Measurements from ENCODE around the gene CRX.
A peak's percentile ranks its signal among the peaks of the same experiment; 100 is the strongest.
"Not testable (repeated sequence)": the region's sequence is repeated elsewhere in the genome, so short reads cannot be mapped to it uniquely, and the experiment has no call there.

Gene CRX

DNA sequence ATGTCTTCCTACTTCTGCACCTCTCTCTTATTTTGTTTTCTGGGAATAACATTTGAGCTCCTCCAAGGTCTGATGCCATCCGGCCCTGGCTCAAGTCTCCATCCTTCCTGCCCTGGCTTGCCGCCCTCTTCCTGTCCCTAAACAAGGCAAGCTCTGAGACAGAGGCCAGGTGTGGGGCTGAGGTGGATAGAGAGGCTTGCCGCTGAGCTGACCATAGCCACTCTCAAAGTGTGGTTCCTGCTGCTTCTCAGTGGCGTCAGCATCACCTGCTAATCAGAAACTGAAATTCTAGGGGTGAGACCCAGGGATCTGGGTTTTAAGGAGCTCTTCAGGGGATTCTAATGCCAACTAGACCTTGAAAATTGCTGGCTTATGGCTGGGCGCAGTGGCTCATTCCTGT, 31.3 kb downstream of the CRX start:
- Histone ChIP-seq H3K4me2 (ENCODE audit: low read length, poor library complexity, severe bottlenecking) (no peak overlapping the region), H3K9ac (ENCODE audit: low read length) (no peak overlapping the region), H2BK5ac (ENCODE audit: low read depth, low read length, poor library complexity, severe bottlenecking) (no peak overlapping the region), H3K79me1 (replicated peaks; ENCODE audit: low read length, poor library complexity, severe bottlenecking) (no peaks in the 10 kb centered on the region), H3K4me3 (ENCODE audit: insufficient read depth in 1 of 2, low read depth in 1 of 2, low read length in 2 of 2) (no peak overlapping the region), H2BK15ac (ENCODE audit: low read depth, poor library complexity, severe bottlenecking) (no peak overlapping the region), H4K8ac (ENCODE audit: low read length) (no peak overlapping the region), H2BK120ac (ENCODE audit: low read depth, low read length) (no peak overlapping the region), H3K18ac (ENCODE audit: low read depth in 1 of 2, low read length in 2 of 2) (no peak overlapping the region), H3K27me3 (ENCODE audit: control insufficient read depth in 1 of 2, insufficient read depth in 1 of 2, low read length in 2 of 2) (peaks cover 28 to 66% of the 10 kb centered on the region in 2 experiments), H3K27ac (ENCODE audit: low read length, poor library complexity, severe bottlenecking) (no peak overlapping the region), H2AFZ (ENCODE audit: low read depth, low read length) (no peak overlapping the region), H3K9me3 (ENCODE audit: control insufficient read depth, low read length) (no peaks in the 10 kb centered on the region), H3K4me1 (ENCODE audit: control insufficient read depth, insufficient read depth, low read depth, low read length) (peaks cover 3% of the 10 kb centered on the region), H3K23ac (ENCODE audit: low read length in 2 of 2) (peak overlapping the region in 1 of 2 experiments; percentile 31), H2BK12ac (ENCODE audit: low read length in 2 of 2) (no peak overlapping the region), H3K4ac (ENCODE audit: low read depth in 1 of 2, low read length in 2 of 2) (no peak overlapping the region), H3K14ac (ENCODE audit: low read length in 2 of 2) (no peak overlapping the region), H3K36me3 (ENCODE audit: control insufficient read depth in 1 of 2, insufficient read depth in 2 of 2, low read depth in 1 of 2, low read length in 2 of 2) (no peaks in the 10 kb centered on the region), H2AK5ac (ENCODE audit: low read length, severe bottlenecking) (no peak overlapping the region), H4K91ac (ENCODE audit: low read length) (no peak overlapping the region)
- DNase-seq = no peak
- 83% methylated on average over 5 of the region's 5 CpGs for WGBS

DNA sequence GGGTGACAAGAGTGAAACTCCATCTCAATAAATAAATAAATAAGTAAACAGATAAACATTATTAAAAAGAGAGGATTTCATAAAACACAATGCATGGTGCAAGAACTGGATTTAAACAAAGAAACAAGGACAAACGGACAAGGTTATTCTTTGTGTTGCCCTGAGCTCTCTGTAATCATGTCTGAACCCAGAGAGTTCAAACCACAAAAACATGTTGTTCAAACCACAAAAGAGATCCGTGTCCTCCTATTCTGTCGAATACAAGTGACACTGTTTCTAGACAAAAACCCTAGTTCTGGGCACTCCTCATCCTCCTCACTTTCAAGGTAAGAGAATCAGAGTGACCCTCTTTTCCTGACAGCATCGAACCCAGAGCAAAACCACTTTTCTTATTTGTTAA, 32.7 kb downstream of the CRX start:
- Histone ChIP-seq H3K9me3 (ENCODE audit: control insufficient read depth, low read length) (no peaks in the 10 kb centered on the region), H2BK15ac (ENCODE audit: low read depth, poor library complexity, severe bottlenecking) (no peak overlapping the region), H2BK120ac (ENCODE audit: low read depth, low read length) (no peak overlapping the region), H2AFZ (ENCODE audit: low read depth, low read length) (no peak overlapping the region), H3K27me3 (ENCODE audit: control insufficient read depth in 1 of 2, insufficient read depth in 1 of 2, low read length in 2 of 2) (peaks cover 15 to 57% of the 10 kb centered on the region in 2 experiments), H3K14ac (ENCODE audit: low read length in 2 of 2) (no peak overlapping the region), H2BK5ac (ENCODE audit: low read depth, low read length, poor library complexity, severe bottlenecking) (no peak overlapping the region), H3K18ac (ENCODE audit: low read depth in 1 of 2, low read length in 2 of 2) (no peak overlapping the region), H3K4me1 (ENCODE audit: control insufficient read depth, insufficient read depth, low read depth, low read length) (peaks cover 3% of the 10 kb centered on the region), H3K4ac (ENCODE audit: low read depth in 1 of 2, low read length in 2 of 2) (no peak overlapping the region), H3K36me3 (ENCODE audit: control insufficient read depth in 1 of 2, insufficient read depth in 2 of 2, low read depth in 1 of 2, low read length in 2 of 2) (no peaks in the 10 kb centered on the region), H3K23ac (ENCODE audit: low read length in 2 of 2) (no peak overlapping the region), H3K79me1 (replicated peaks; ENCODE audit: low read length, poor library complexity, severe bottlenecking) (no peaks in the 10 kb centered on the region), H4K8ac (ENCODE audit: low read length) (no peak overlapping the region), H3K27ac (ENCODE audit: low read length, poor library complexity, severe bottlenecking) (no peak overlapping the region), H3K4me3 (ENCODE audit: insufficient read depth in 1 of 2, low read depth in 1 of 2, low read length in 2 of 2) (no peak overlapping the region), H3K4me2 (ENCODE audit: low read length, poor library complexity, severe bottlenecking) (no peak overlapping the region), H2BK12ac (ENCODE audit: low read length in 2 of 2) (no peak overlapping the region), H2AK5ac (ENCODE audit: low read length, severe bottlenecking) (no peak overlapping the region), H4K91ac (ENCODE audit: low read length) (no peak overlapping the region), H3K9ac (ENCODE audit: low read length) (no peak overlapping the region)
- DNase-seq = no peak
- 77% methylated on average over 4 of the region's 4 CpGs for WGBS

DNA sequence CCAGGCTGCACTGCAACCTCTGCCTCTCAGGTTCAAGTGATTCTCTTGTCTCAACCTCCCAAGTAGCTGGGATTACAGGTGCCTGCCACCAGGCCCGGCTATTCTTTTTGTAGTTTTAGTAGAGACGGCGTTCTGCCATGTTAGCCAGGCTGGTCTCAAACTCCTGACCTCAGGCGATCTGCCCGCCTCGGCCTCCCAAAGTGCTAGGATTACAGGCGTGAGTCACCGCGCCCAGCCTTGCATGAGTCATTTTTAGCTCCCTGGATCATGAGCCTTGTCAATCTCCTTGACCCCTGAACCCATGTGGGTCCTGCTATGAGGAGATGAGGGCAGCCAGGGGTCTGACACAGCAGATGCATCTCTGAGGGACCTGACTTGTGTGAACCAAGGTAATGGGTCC, 36.5 kb downstream of the CRX start:
- H2BK5ac ChIP-seq (ENCODE audit: low read depth, low read length, poor library complexity, severe bottlenecking); H2BK12ac ChIP-seq (ENCODE audit: low read length in 2 of 2); H3K18ac ChIP-seq (ENCODE audit: low read depth in 1 of 2, low read length in 2 of 2); H3K9me3 ChIP-seq (ENCODE audit: control insufficient read depth, low read length); H3K4me3 ChIP-seq (ENCODE audit: insufficient read depth in 1 of 2, low read depth in 1 of 2, low read length in 2 of 2); H2AFZ ChIP-seq (ENCODE audit: low read depth, low read length); H2BK15ac ChIP-seq (ENCODE audit: low read depth, poor library complexity, severe bottlenecking); H3K4me2 ChIP-seq (ENCODE audit: low read length, poor library complexity, severe bottlenecking); H3K79me1 ChIP-seq (replicated peaks; ENCODE audit: low read length, poor library complexity, severe bottlenecking); H3K4me1 ChIP-seq (ENCODE audit: control insufficient read depth, insufficient read depth, low read depth, low read length); H3K23ac ChIP-seq (ENCODE audit: low read length in 2 of 2); H4K91ac ChIP-seq (ENCODE audit: low read length); H3K9ac ChIP-seq (ENCODE audit: low read length); H2BK120ac ChIP-seq (ENCODE audit: low read depth, low read length); H4K8ac ChIP-seq (ENCODE audit: low read length); H3K4ac ChIP-seq (ENCODE audit: low read depth in 1 of 2, low read length in 2 of 2); H2AK5ac ChIP-seq (ENCODE audit: low read length, severe bottlenecking); H3K27ac ChIP-seq (ENCODE audit: low read length, poor library complexity, severe bottlenecking); H3K36me3 ChIP-seq (ENCODE audit: control insufficient read depth in 1 of 2, insufficient read depth in 2 of 2, low read depth in 1 of 2, low read length in 2 of 2): not testable (repeated sequence)
- peak overlapping the region in 1 of 2 experiments; percentile 1 for H3K14ac ChIP-seq (ENCODE audit: low read length in 2 of 2)
- peak; percentile 54 for DNase-seq
- peaks cover 4 to 32% of the 10 kb centered on the region in 2 experiments for H3K27me3 ChIP-seq (ENCODE audit: control insufficient read depth in 1 of 2, insufficient read depth in 1 of 2, low read length in 2 of 2)
- WGBS = 54% methylated on average over 9 of the region's 9 CpGs

DNA sequence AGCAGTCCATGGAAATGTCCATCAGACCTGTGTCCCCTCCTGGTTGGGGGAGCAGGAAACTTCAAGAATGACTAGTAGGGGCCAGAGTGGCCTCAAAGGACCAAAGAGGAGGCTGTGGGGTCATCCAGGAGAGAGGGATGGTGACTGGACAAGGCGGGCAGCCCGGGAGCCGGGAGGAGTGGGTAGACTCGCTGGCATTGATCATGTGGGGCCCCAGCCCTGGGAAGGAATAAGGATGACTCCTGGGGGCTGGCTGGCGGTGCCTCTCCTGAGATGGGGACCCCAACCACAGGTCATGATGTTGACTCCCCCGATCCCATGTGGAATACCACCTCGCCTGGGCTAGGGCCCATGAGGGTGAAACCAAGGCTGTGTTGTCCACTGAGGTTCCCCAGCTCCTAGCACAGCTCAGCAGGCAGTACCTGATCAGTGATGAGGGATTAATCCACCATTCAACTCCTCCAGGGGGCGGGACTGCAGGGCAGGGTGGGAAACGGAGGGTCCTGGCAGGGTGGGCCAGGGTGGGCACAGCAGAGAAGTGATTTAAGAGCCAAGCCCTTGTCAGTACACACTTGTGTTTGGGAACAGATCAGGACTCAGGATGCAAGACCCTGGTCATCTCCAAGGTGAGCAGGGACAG, 37.0 kb downstream of the CRX start, which contains the start of gene TPRX2:
TPRX2 (plus strand) TSS at position 590 of the 640 bp plus-strand sequence; CDS start at position 602, 12 bp downstream.
- H2BK12ac ChIP-seq (ENCODE audit: low read length in 2 of 2); H4K8ac ChIP-seq (ENCODE audit: low read length); H3K4me1 ChIP-seq (ENCODE audit: control insufficient read depth, insufficient read depth, low read depth, low read length); H3K23ac ChIP-seq (ENCODE audit: low read length in 2 of 2); H2AFZ ChIP-seq (ENCODE audit: low read depth, low read length); H2BK5ac ChIP-seq (ENCODE audit: low read depth, low read length, poor library complexity, severe bottlenecking); H3K18ac ChIP-seq (ENCODE audit: low read depth in 1 of 2, low read length in 2 of 2); H2BK120ac ChIP-seq (ENCODE audit: low read depth, low read length); H3K9ac ChIP-seq (ENCODE audit: low read length); H3K27ac ChIP-seq (ENCODE audit: low read length, poor library complexity, severe bottlenecking); H2BK15ac ChIP-seq (ENCODE audit: low read depth, poor library complexity, severe bottlenecking); H3K4me2 ChIP-seq (ENCODE audit: low read length, poor library complexity, severe bottlenecking); H3K36me3 ChIP-seq (ENCODE audit: control insufficient read depth in 1 of 2, insufficient read depth in 2 of 2, low read depth in 1 of 2, low read length in 2 of 2); DNase-seq; H3K4me3 ChIP-seq (ENCODE audit: insufficient read depth in 1 of 2, low read depth in 1 of 2, low read length in 2 of 2); H3K4ac ChIP-seq (ENCODE audit: low read depth in 1 of 2, low read length in 2 of 2); H2AK5ac ChIP-seq (ENCODE audit: low read length, severe bottlenecking); H3K79me1 ChIP-seq (replicated peaks; ENCODE audit: low read length, poor library complexity, severe bottlenecking); H3K9me3 ChIP-seq (ENCODE audit: control insufficient read depth, low read length): not testable (repeated sequence)
- H3K27me3 ChIP-seq (ENCODE audit: control insufficient read depth in 1 of 2, insufficient read depth in 1 of 2, low read length in 2 of 2) = peaks cover 2 to 26% of the 10 kb centered on the region in 2 experiments
- peak within 1 kb of the TSS in 1 of 2 experiments; percentile 1 for H3K14ac ChIP-seq (ENCODE audit: low read length in 2 of 2)
- 76% methylated on average over 9 of the region's 9 CpGs for WGBS
- H4K91ac ChIP-seq (ENCODE audit: low read length) = peak within 1 kb of the TSS; percentile 61

Data from mesenchymal stem cell (in vitro differentiated cells and primary cell).